Naive thymus-derived CD4-positive, alpha-beta T cell (primary cell): Measurements from ENCODE around the gene ELAVL4. TPM values are rescaled to one million over a fixed set of nuclear protein-coding genes. Genes with fewer than 3 reads are reported as not detected.

ENCODE experiments used
- ATAC-seq: fragments of 150-1000 bp; cut with Tn5 transposase; 2 replicates; pipeline ENCODE4 v1.10.0; 2021; ENCODE audit warnings: mild to moderate bottlenecking, moderate library complexity
- CTCF ChIA-PET: fragments of 350-600 bp; sonication (Branson Sonifier 250); formaldehyde crosslinking; loops from one replicate; lab custom pipeline; 2021; ENCODE audit warnings: antibody characterized with exemption; lab: Charles Lee
- POLR2A ChIA-PET: fragments of 350-600 bp; sonication (Branson Sonifier 250); formaldehyde crosslinking; loops from one replicate; lab custom pipeline; 2021; ENCODE audit warnings: antibody characterized with exemption, inconsistent platforms; lab: Charles Lee
- DNase-seq, 9 donors: peaks; one replicate each; pipeline versions ENCODE4 v3.0.0 to v3.0.0-alpha.2; 2020 to 2022; ENCODE audit warnings: mixed read lengths in 1 of 9
- H3K27ac ChIP-seq: one replicate; pipeline ENCODE4 v1.7.0; 2013; ENCODE audit warnings: mild to moderate bottlenecking, low read depth, low read length, moderate library complexity
- H3K27me3 ChIP-seq, 2 donors: one replicate each; pipeline ENCODE4 v1.7.0; 2013; ENCODE audit warnings: low read length in 2 of 2, mild to moderate bottlenecking in 2 of 2, moderate library complexity in 2 of 2; ENCODE audit not compliant: control insufficient read depth in 2 of 2, insufficient read depth in 2 of 2
- H3K36me3 ChIP-seq, 3 experiments: 1 replicate in 2 of 3; 2 replicates in 1 of 3; pipeline ENCODE4 v1.7.0; 2013; ENCODE audit warnings: low read length in 3 of 3, mild to moderate bottlenecking in 3 of 3, moderate library complexity in 1 of 3; ENCODE audit not compliant: insufficient read depth in 3 of 3, control insufficient read depth in 2 of 3
- H3K4me1 ChIP-seq, 2 donors: one replicate each; pipeline ENCODE4 v1.7.0; 2013; ENCODE audit warnings: low read length in 2 of 2, mild to moderate bottlenecking in 2 of 2, moderate library complexity in 1 of 2; ENCODE audit not compliant: control insufficient read depth in 2 of 2, insufficient read depth in 2 of 2
- H3K4me3 ChIP-seq: 2 replicates; pipeline ENCODE4 v1.7.0; 2013; ENCODE audit warnings: mild to moderate bottlenecking, low read length
- H3K9me3 ChIP-seq, 3 experiments: 1 replicate in 2 of 3; 2 replicates in 1 of 3; pipeline ENCODE4 v1.7.0; 2013; ENCODE audit warnings: low read length in 3 of 3; ENCODE audit not compliant: control insufficient read depth in 2 of 3
- H3K27ac Mint-ChIP-seq, 9 donors: one replicate each; pipeline ENCODE4 v1.8.0; 2020 to 2022; ENCODE audit warnings: mixed read lengths in 9 of 9, mild to moderate bottlenecking in 8 of 9, moderate library complexity in 5 of 9, inconsistent platforms in 2 of 9
- H3K27me3 Mint-ChIP-seq, 5 donors: one replicate each; pipeline ENCODE4 v1.8.0; 2021 to 2022; ENCODE audit warnings: mixed read lengths in 5 of 5, mild to moderate bottlenecking in 1 of 5
- H3K36me3 Mint-ChIP-seq, 5 donors: one replicate each; pipeline ENCODE4 v1.8.0; 2020 to 2022; ENCODE audit warnings: mixed read lengths in 5 of 5, mild to moderate bottlenecking in 3 of 5, inconsistent platforms in 1 of 5
- H3K4me1 Mint-ChIP-seq, 7 donors: one replicate each; pipeline ENCODE4 v1.8.0; 2020 to 2022; ENCODE audit warnings: mixed read lengths in 7 of 7, mild to moderate bottlenecking in 3 of 7, inconsistent platforms in 1 of 7
- H3K4me3 Mint-ChIP-seq, 10 donors: one replicate each; pipeline ENCODE4 v1.8.0; 2020 to 2022; ENCODE audit warnings: mild to moderate bottlenecking in 10 of 10, mixed read lengths in 10 of 10, moderate library complexity in 6 of 10, inconsistent platforms in 2 of 10
- H3K9me3 Mint-ChIP-seq, 11 donors: one replicate each; pipeline ENCODE4 v1.8.0; 2020 to 2022; ENCODE audit warnings: mixed read lengths in 11 of 11, mild to moderate bottlenecking in 4 of 11, inconsistent platforms in 1 of 11, moderate library complexity in 1 of 11
- intact Hi-C, 2 donors: fragments of 100-400 bp; cut with micrococcal nuclease; formaldehyde crosslinking; loops; one replicate each; pipeline ENCODE4 v1.15.1; 2023
- polyA plus RNA-seq, 2 donors: library from polyadenylated mRNA; unstranded; fragments of 300-500 nt; fragmentation: Illumina TruSeq; gene quantifications; one replicate each; pipeline ENCODE4 v1.2.3, GENCODE V29; 2021
- total RNA-seq, 6 experiments: library from RNA in 5 of 6; stranded (reverse) in 5 of 6; gene quantifications; 1 replicate in 5 of 6; 2 replicates in 1 of 6; pipeline ENCODE4 v1.2.3 and lab custom pipeline; 2021 to 2026

Gene ELAVL4
- total RNA-seq, result under 1 TPM in 1 of 5 experiments, not detected in 4; 0.76 TPM
- polyA plus RNA-seq, result not detected
- total RNA-seq (lab: John Stamatoyannopoulos, UW), result not detected

GRCh38 chr1:50108497-50109059, at the start of gene ELAVL4:
Gene ELAVL4, plus strand, starts transcription at chr1:50108920. Its CDS starts 270 bp downstream, at chr1:50109190.
- ChIA-PET CTCF (no interaction called here), POLR2A (no interaction called here)
- ATAC-seq (no peak), DNase-seq (no peak)
- Mint-ChIP-seq H3K36me3 (no peaks in the 10 kb centered on the region), H3K27me3 (peaks cover 51 to 69% (median 53%) of the 10 kb centered on the region in 5 donors), H3K27ac (peak within 1 kb of the TSS in 5 of 9 donors; percentile 4 to 79 (median 10)), H3K9me3 (peaks cover 0 to 9% (median 0%) of the 10 kb centered on the region in 11 donors), H3K4me1 (peaks cover 8 to 23% (median 21%) of the 10 kb centered on the region in 7 donors), H3K4me3 (peak within 1 kb of the TSS in 9 of 10 donors; percentile 39 to 89 (median 71))
- Histone ChIP-seq H3K9me3 (no peaks in the 10 kb centered on the region), H3K4me3 (no peak within 1 kb of the TSS), H3K4me1 (peaks cover 3 to 5% of the 10 kb centered on the region in 2 donors), H3K27ac (no peak within 1 kb of the TSS), H3K36me3 (no peaks in the 10 kb centered on the region), H3K27me3 (peaks cover under 1 to 4% of the 10 kb centered on the region in 2 donors)
- intact Hi-C loops, result no loop called here

GRCh38 chr1:50060279-50060678, 48.4 kb upstream of the ELAVL4 start:
- Mint-ChIP-seq H3K9me3 (peaks cover 0 to 4% (median 0%) of the 10 kb centered on the region in 11 donors), H3K4me3 (no peak overlapping the region), H3K36me3 (no peaks in the 10 kb centered on the region), H3K27me3 (peaks cover 0 to 5% (median 0%) of the 10 kb centered on the region in 5 donors), H3K4me1 (no peaks in the 10 kb centered on the region), H3K27ac (no peak overlapping the region)
- ChIA-PET POLR2A (no interaction called here), CTCF (no interaction called here)
- no peak for DNase-seq
- ATAC-seq, result no peak
- H3K27ac ChIP-seq, result no peak overlapping the region
- H3K27me3 ChIP-seq, result no peaks in the 10 kb centered on the region
- intact Hi-C loops, result no loop called here
- no peaks in the 10 kb centered on the region for H3K36me3 ChIP-seq
- H3K4me3 ChIP-seq, result no peak overlapping the region
- no peaks in the 10 kb centered on the region for H3K4me1 ChIP-seq
- H3K9me3 ChIP-seq, result no peaks in the 10 kb centered on the region

- ATAC-seq (no peak), DNase-seq (no peak)
- ChIA-PET POLR2A (no interaction called here), CTCF (no interaction called here)
- no peaks in the 10 kb centered on the region for H3K36me3 ChIP-seq
- Mint-ChIP-seq H3K4me1 (no peaks in the 10 kb centered on the region), H3K36me3 (no peaks in the 10 kb centered on the region), H3K9me3 (peaks cover 0 to 5% (median 0%) of the 10 kb centered on the region in 11 donors), H3K27ac (no peak overlapping the region), H3K27me3 (peaks cover 0 to 21% (median 6%) of the 10 kb centered on the region in 5 donors), H3K4me3 (no peak overlapping the region)
- no peak overlapping the region for H3K4me3 ChIP-seq
- no peak overlapping the region for H3K27ac ChIP-seq
- no peaks in the 10 kb centered on the region for H3K9me3 ChIP-seq
- H3K27me3 ChIP-seq, result no peaks in the 10 kb centered on the region
- no peaks in the 10 kb centered on the region for H3K4me1 ChIP-seq
- intact Hi-C loops, result no loop called here
Observed at GRCh38 chr1:50066806-50067205, 41.9 kb upstream of the ELAVL4 start.

- Mint-ChIP-seq H3K27ac (no peak overlapping the region), H3K4me3 (no peak overlapping the region), H3K27me3 (peaks cover 0 to 15% (median 6%) of the 10 kb centered on the region in 5 donors), H3K36me3 (no peaks in the 10 kb centered on the region), H3K4me1 (no peaks in the 10 kb centered on the region), H3K9me3 (peaks cover 0 to 9% (median 0%) of the 10 kb centered on the region in 11 donors)
- DNase-seq (no peak), ATAC-seq (no peak)
- no peaks in the 10 kb centered on the region for H3K27me3 ChIP-seq
- no peaks in the 10 kb centered on the region for H3K36me3 ChIP-seq
- H3K4me3 ChIP-seq, result no peak overlapping the region
- intact Hi-C loops, result no loop called here
- POLR2A ChIA-PET, result no interaction called here
- no peaks in the 10 kb centered on the region for H3K9me3 ChIP-seq
- CTCF ChIA-PET, result no interaction called here
- no peaks in the 10 kb centered on the region for H3K4me1 ChIP-seq
- H3K27ac ChIP-seq, result no peak overlapping the region
Observed at GRCh38 chr1:50074931-50075330, 33.8 kb upstream of the ELAVL4 start.

- Mint-ChIP-seq H3K36me3 (no peaks in the 10 kb centered on the region), H3K4me3 (no peak overlapping the region), H3K27me3 (peaks cover 0 to 4% (median 0%) of the 10 kb centered on the region in 5 donors), H3K27ac (no peak overlapping the region), H3K9me3 (peaks cover 0 to 9% (median 0%) of the 10 kb centered on the region in 11 donors), H3K4me1 (no peaks in the 10 kb centered on the region)
- DNase-seq (no peak), ATAC-seq (no peak)
- Histone ChIP-seq H3K4me3 (no peak overlapping the region), H3K27me3 (no peaks in the 10 kb centered on the region), H3K36me3 (no peaks in the 10 kb centered on the region), H3K27ac (no peak overlapping the region), H3K4me1 (no peaks in the 10 kb centered on the region), H3K9me3 (no peaks in the 10 kb centered on the region)
- intact Hi-C loops, result no loop called here
- ChIA-PET CTCF (no interaction called here), POLR2A (no interaction called here)
Observed at GRCh38 chr1:50077273-50077672, 31.4 kb upstream of the ELAVL4 start.

GRCh38 chr1:50080904-50081586, 27.7 kb upstream of the ELAVL4 start:
- Histone ChIP-seq H3K27me3 (no peaks in the 10 kb centered on the region), H3K27ac (no peak overlapping the region), H3K9me3 (no peaks in the 10 kb centered on the region), H3K4me3 (no peak overlapping the region), H3K4me1 (no peaks in the 10 kb centered on the region), H3K36me3 (no peaks in the 10 kb centered on the region)
- Mint-ChIP-seq H3K4me3 (no peak overlapping the region), H3K27ac (no peak overlapping the region), H3K9me3 (peaks cover 0 to 7% (median 0%) of the 10 kb centered on the region in 11 donors), H3K36me3 (no peaks in the 10 kb centered on the region), H3K27me3 (peaks cover 0 to 11% (median 0%) of the 10 kb centered on the region in 5 donors), H3K4me1 (no peaks in the 10 kb centered on the region)
- DNase-seq, result no peak
- POLR2A ChIA-PET, result no interaction called here
- intact Hi-C loops, result no loop called here
- CTCF ChIA-PET, result no interaction called here
- no peak for ATAC-seq
